ENCODE data around the gene ASB4.

Gene ASB4

DNA sequence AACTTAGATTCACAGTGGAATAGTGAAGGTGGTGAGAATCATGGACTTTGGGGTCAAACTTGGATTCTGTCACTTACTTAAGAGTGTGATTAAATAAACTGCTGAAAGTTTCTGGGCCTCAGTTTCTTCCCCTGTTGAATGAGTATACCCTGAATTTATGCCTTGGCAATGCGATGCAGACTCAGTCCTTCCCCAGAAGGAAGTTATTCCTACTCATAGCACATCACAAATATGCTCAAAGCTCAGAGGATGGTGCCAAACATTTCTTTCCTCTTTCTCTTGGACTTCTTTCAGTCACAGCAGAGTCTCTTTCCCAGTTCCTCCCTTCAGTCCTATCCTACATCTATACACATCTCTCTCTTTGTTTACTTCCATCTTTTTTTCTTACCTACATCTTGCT is 45.1 kb downstream of the ASB4 start:
- in situ Hi-C loops (cut with HindIII; ENCODE audit: low pct_ligation_motif_present, low sequenced_read_pairs): no loop called here
- Histone ChIP-seq H3K4me3 (ENCODE audit: low read depth, low read length) (no peak overlapping the region), H3K27me3 (replicated peaks) (no peaks in the 10 kb centered on the region), H3K27ac (no peak overlapping the region), H3K36me3 (replicated peaks) (no peaks in the 10 kb centered on the region)
- TF ChIP-seq, protein P1, sequence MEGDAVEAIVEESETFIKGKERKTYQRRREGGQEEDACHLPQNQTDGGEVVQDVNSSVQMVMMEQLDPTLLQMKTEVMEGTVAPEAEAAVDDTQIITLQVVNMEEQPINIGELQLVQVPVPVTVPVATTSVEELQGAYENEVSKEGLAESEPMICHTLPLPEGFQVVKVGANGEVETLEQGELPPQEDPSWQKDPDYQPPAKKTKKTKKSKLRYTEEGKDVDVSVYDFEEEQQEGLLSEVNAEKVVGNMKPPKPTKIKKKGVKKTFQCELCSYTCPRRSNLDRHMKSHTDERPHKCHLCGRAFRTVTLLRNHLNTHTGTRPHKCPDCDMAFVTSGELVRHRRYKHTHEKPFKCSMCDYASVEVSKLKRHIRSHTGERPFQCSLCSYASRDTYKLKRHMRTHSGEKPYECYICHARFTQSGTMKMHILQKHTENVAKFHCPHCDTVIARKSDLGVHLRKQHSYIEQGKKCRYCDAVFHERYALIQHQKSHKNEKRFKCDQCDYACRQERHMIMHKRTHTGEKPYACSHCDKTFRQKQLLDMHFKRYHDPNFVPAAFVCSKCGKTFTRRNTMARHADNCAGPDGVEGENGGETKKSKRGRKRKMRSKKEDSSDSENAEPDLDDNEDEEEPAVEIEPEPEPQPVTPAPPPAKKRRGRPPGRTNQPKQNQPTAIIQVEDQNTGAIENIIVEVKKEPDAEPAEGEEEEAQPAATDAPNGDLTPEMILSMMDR (IDR thresholded peaks at IDR 0.05; ENCODE audit: low read depth, low read length, missing control alignments): no peak
- no peak for DNase-seq

GRCh38 chr7:95531605-95532219 is 46.0 kb downstream of the ASB4 start:
- TF ChIP-seq, protein P1 (IDR thresholded peaks at IDR 0.05; ENCODE audit: low read depth, low read length, missing control alignments): no peak
- Histone ChIP-seq H3K27ac (no peak overlapping the region), H3K4me3 (ENCODE audit: low read depth, low read length) (no peak overlapping the region), H3K36me3 (replicated peaks) (no peaks in the 10 kb centered on the region), H3K27me3 (replicated peaks) (no peaks in the 10 kb centered on the region)
- in situ Hi-C loops (cut with HindIII; ENCODE audit: low pct_ligation_motif_present, low sequenced_read_pairs): no loop called here
- no peak for DNase-seq

GRCh38 chr7:95534796-95535195 is 49.1 kb downstream of the ASB4 start:
- H3K27me3 ChIP-seq (replicated peaks): no peaks in the 10 kb centered on the region
- in situ Hi-C loops (cut with HindIII; ENCODE audit: low pct_ligation_motif_present, low sequenced_read_pairs): no loop called here
- TF ChIP-seq, protein P1 (IDR thresholded peaks at IDR 0.05; ENCODE audit: low read depth, low read length, missing control alignments): no peak
- no peaks in the 10 kb centered on the region for H3K36me3 ChIP-seq (replicated peaks)
- H3K4me3 ChIP-seq (ENCODE audit: low read depth, low read length): no peak overlapping the region
- no peak for DNase-seq
- H3K27ac ChIP-seq: no peak overlapping the region

GRCh38 chr7:95535662-95536061 is 49.9 kb downstream of the ASB4 start:
- Histone ChIP-seq H3K27ac (no peak overlapping the region), H3K4me3 (ENCODE audit: low read depth, low read length) (no peak overlapping the region), H3K36me3 (replicated peaks) (no peaks in the 10 kb centered on the region), H3K27me3 (replicated peaks) (no peaks in the 10 kb centered on the region)
- in situ Hi-C loops (cut with HindIII; ENCODE audit: low pct_ligation_motif_present, low sequenced_read_pairs): no loop called here
- DNase-seq: no peak
- TF ChIP-seq, protein P1 (IDR thresholded peaks at IDR 0.05; ENCODE audit: low read depth, low read length, missing control alignments): no peak

GRCh38 chr7:95536656-95537311 is 51.0 kb downstream of the ASB4 start:
- no peaks in the 10 kb centered on the region for H3K36me3 ChIP-seq (replicated peaks)
- TF ChIP-seq, protein P1 (IDR thresholded peaks at IDR 0.05; ENCODE audit: low read depth, low read length, missing control alignments): no peak
- in situ Hi-C loops (cut with HindIII; ENCODE audit: low pct_ligation_motif_present, low sequenced_read_pairs): no loop called here
- no peak for DNase-seq
- no peaks in the 10 kb centered on the region for H3K27me3 ChIP-seq (replicated peaks)
- no peak overlapping the region for H3K4me3 ChIP-seq (ENCODE audit: low read depth, low read length)
- no peak overlapping the region for H3K27ac ChIP-seq

Measured in brain microvascular endothelial cell (primary cell).